ENCODE measurements around the gene AK4.
"Not testable (repeated sequence)": the region's sequence is repeated elsewhere in the genome, so short reads cannot be mapped to it uniquely, and the experiment has no call there.

Gene AK4

DNA sequence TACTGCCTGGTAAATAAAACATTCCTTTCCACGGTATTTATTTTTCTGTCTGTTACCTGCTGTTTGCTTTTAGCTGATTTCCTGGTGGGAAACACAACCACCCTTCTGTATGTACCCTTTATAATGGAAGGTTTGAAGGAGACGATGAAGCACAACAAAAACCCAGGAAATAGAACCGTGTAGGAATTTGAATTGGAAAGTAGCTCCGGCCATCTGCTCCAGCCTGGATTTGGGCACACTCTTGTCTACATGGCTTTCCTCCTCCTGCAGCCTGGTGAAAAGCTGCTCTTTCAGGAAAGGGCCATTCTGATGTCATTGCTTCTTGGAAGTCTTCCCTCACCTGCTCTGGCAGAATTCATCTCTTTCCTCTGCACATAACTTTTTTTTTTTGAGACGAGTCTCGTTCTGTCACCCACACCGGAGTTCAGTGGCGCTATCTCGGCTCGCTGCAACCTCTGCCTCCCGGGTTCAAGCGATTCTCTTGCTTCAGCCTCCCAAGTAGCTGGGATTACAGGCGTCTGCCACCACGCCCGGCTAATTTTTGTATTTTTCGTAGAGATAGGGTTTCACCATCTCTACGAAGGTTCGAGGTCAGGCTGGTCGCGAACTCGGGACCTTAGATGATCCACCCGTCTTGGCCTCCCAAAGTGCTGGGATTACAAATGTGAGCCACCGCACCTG is 2.7 kb downstream of the AK4 start:
- DNase-seq (ENCODE audit: low read depth) = no peak

DNA sequence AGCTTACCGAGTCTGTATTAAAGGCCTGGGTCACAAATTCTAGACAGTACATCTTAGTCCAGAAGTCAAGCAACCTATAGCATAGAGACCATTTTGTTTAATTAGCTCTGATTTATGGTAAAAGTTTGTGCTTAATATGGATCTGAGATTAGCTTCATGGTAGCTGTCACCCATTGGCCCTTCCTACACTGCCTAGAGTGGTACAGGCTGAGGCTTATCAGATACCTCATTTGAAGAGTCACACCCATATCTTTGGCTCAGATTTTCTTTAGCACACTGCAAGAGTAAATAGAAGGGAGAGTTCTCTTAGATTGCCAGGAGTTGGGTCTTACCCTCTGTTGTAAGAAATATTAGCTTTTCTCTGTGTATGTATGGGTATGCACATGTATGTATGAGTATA is 3.6 kb downstream of the AK4 start:
- no peak for DNase-seq (ENCODE audit: low read depth)

DNA sequence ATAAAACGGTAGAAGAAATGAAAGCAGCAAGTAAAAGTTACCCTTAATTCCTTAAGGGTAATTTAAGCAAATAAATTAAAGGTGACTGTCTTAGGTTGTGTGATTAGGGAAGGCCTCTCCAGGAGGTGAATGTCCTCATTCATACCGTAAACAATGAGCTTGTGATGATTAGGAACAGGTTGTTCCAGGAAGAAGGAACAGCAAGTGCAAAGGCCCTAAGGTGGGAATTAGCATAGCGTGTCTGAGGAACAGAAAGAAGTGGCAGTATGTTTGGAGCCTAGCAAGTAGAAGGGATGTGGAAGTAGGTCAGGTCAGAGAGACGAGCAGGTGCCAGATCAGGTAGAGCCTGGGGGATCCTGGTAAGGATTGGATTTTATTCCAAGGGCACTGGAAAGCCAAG is 5.6 kb downstream of the AK4 start:
- DNase-seq (ENCODE audit: low read depth) = no peak

DNA sequence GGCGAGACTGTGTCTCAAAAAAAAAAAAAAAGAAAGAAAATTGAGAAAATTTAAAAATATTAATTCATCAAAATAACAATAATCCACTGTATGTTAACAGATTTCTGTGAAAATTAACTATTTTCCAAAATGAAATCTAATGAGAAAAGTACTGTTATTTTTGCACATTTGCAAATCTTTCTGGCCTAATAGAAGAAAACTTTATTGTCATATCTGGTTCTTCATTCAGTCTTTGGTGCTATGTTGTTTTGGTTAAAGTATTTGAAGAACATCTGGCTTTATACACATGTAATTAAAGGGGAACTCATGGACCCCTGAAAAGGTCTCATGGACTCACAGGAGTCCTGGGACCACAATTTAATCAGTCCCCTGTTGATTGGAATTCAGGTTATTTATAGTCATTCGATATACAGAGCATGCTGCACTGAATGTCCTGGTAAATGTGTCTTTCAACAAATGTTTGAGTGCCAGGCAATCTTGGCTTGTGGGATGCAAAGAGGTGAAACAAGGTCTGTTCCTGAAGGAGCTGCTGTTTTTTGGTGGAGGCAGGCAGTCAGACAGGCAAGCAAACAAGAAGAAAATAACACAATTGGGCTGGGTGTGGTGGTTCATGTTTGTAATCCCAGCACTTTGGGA is 9.0 kb downstream of the AK4 start:
- no peak for DNase-seq (ENCODE audit: low read depth)

DNA sequence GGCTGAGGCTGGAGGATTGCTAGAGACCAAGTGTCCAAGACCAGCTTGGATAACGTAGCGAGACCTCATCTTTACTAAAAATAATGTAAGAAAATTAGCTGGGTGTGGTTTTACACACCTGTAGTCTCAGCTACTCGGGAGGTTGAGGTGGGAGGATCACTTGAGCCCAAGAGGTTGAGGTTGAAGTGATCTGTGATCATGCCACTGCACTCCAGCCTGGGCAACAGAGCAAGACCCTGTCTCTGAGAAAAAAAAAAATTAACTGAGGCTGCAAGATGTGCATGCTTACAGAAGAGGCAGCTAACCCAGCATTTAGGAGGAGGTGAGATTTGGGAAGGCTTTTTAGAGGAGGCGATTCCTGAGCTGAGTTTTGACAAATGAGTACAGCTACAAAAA is 9.5 kb downstream of the AK4 start:
- DNase-seq (ENCODE audit: low read depth) = no peak

DNA sequence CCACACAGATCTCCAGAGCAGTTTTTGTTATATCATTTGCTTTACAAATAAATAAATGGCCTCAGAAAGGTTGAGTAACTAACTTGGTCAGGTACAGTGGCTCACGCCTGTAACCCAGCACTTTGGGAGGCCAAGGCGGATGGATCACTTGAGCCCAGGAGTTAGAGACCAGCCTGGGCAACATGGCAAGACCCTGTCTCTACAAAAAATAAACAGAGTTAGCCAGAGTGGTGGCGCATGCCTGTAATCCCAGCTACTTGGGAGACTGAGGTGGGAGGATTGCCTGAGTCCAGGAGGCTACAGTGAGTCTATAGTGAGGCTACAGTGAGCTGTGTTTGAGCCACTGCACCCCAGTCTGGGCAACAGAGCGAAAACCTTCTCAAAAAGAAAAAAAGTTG is 11.3 kb downstream of the AK4 start:
- not testable (repeated sequence) for DNase-seq (ENCODE audit: low read depth)

DNA sequence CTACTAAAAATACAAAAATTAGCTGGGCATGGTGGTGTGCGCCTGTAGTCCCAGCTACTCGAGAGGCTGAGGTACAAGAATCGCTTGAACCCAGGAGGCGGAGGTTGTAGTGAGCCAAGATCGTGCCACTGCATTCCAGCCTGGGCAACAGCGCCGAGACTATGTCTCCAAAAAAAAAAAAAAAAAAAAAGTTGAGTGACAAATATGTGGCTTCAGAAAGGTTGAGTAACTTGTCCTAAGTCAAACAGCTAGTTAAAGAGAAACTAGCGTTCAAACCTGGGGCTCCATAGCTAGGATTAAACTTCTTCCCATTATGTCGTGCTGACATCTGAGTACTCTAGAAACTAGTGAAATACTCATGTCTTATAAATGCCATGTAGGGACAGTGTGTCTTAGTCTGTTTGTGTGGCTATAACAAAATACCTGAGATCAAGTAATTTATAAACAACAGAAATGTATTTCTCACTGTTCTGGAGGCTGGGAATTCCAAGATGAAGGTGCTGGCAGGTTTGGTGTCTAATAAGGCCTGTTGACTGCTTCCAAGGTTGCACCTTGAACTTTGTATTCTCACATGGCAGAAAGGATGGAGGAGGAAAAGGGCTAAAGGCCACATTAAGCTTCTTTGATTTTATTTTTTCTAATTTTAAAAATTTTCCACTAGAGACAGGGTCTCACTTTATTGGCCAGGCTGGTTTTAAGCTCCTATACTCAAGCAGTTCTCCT is 12.0 kb downstream of the AK4 start:
- DNase-seq (ENCODE audit: low read depth) = no peak

DNA sequence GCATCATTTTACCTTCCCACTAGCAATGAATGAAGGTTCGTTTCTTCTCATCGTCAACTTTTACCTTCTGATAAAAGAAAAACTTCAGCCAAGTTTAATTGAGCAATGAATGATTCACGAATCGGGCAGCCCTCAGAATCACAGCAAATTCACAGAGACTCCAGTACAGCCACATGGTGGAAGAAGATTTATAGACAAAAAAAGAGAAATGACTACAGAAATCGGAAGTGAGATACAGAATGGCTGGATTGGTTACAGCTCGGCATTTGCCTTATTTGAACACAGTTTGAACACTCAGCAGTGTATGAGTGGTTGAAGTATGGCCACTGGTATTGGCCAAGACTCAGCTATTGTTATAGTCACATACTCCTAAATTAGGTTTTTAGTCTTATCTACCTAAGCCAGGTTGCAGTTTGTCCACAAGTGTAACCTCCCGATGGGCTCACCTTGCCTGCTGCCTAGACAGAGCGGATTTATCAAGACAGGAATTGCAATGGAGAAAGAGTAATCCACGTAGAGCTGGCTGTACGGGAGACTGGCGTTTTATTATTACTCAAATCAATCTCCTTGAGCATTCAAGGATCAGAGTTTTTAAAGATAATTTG is 15.3 kb downstream of the AK4 start:
- DNase-seq (ENCODE audit: low read depth) = no peak

DNA sequence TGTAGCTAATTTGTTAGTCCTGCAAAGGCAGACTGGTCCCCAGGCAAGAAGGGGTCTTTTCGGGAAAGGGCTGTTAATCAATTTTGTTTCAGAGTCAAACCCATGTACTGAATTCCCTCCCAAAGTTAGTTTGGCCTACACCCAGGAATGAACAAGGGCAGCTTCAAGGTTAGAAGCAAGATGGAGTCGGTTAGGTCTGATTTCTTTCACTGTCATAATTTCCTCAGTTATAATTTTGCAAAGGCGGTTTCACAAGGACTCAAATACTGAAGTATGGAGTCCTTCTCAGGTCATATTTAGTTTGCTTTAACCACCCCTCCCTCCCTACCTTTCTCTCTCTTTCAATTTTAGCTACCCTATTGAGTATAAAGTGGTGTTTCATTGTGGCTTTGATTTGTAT is 16.1 kb downstream of the AK4 start:
- not testable (repeated sequence) for DNase-seq (ENCODE audit: low read depth)

DNA sequence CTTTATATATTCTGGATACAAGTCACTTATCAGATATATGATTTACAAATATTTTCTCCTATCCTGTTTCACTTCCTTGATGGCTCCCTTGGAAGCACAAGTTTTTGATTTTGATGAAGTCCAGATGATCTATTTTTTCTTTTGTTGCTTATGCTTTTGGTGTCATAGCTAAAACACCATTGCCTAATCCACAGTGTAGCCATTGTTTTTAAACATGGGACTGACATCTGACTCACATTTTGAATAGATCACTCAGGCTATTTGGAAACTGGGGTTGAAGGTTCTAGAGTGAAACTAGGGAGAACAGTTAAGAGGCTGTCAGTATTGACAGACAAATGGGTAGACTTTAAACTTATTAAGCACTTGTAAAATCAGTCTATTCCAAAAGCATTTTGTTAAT is 16.6 kb downstream of the AK4 start:
- peak; percentile 35 for DNase-seq (ENCODE audit: low read depth)

DNA sequence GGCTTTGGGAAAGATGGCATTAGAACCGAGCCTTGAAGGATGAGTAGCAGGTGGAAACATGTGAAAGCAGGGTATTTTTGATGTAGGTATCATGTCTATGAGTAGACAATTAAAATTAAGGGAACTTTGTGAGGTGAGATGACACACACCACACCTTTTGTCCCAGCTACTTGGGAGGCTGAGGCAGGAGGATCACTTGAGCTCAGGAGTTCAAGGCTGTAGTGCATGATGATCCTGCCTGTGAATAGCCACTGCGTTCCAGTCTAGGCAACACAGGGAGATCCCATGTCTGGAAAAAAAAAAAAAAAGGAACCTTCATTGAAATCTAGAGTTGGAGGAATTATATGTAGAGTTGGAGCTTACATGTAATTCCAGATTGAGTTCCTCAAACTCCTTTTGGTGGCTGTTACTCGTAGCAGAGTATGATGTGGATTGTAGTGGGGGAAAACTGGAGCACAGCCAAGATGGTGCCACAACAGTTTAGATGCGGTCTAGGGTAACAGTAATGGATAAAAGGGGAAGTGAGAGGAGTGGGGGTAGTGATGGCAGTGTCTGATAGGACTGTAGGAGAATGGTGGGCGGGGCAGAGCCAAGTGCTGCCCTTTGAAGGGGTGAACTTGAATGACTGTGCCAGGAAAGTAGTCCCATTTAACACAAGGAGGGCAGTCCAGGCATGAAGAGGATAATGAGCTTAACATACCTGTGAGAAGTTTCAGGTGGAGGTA is 17.4 kb downstream of the AK4 start:
- no peak for DNase-seq (ENCODE audit: low read depth)

DNA sequence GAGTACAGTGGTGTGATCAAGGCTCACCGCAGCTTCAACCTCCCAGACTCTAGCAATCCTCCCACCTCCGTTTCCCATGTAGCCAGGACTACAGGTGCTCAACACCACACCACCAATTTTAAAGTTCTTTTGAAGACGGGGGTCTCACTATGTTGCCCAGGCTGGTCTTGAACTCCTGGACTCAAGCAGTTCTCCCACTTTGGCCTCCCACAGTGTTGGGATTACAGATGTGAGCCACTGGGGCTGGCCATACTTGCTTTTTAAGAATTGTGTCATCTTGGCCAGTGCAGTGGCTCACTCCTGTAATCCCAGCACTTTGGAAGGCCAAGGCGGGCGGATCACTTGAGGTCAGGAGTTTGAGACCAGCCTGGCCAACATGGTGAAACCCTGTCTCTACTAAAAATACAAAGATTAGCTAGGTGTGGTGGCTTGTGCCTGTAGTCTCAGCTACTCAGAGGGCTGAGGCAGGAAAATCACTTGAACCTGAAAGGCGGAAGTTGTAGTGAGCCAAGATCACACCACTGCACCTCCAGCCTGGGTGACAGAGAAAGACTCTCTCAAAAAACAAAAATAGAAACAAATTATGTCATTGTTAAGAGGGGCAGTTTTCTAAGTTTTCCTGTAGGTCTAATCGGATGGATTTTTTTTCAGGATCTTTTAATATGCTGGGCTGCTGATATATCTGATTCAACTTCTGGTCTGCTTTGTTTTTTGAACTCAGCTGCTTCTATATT is 18.7 kb downstream of the AK4 start:
- no peak for DNase-seq (ENCODE audit: low read depth)

DNA sequence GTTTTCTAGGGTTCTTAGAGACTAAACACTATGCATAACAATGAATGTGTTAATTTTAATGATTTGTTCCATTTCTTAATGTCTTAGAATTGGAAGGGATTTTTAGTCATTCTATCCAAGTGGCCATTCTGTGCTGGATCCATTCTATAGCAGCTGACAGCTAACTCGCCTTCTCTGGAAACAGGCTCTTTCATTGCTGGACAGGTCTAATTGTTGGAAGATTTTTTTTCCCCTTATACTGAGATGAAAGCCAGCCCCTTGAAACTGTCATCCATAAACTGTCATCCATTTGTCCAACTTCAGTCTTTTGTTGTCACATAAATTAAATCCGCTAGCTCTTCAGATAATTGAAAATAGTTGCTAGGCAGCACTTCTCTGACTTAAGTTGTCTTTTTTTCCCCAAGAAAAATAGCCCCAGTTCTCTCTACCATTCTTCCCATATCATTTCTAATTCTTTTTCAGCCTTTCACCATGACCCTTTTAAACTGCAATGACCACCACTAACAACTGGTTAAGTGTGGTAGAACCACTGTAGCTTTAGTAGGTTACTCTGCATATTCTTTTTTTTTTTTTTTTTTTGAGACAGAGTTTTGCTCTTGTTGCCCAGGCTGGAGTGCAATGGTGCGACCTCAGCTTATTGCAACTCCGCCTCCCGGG is 19.7 kb downstream of the AK4 start:
- DNase-seq (ENCODE audit: low read depth) = no peak

DNA sequence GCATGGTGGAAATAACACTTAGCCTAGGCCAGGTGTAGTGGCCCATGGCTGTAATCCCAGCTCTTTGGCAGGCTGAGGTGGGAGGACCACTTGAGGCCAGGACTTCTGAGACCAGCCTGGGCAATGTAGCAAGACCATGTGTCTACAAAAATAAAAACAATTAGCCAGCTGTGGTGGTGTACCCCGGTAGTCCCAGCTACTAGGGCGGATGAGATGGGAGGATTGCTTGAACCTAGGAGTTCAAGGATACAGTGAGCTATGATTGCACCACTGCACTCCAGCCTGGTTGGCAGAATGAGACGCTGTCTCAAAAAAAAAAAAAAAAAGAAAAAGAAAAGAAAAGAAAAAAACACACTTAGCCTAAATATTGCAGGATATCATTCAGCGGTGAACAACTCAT is 20.9 kb downstream of the AK4 start:
- DNase-seq (ENCODE audit: low read depth) = no peak

DNA sequence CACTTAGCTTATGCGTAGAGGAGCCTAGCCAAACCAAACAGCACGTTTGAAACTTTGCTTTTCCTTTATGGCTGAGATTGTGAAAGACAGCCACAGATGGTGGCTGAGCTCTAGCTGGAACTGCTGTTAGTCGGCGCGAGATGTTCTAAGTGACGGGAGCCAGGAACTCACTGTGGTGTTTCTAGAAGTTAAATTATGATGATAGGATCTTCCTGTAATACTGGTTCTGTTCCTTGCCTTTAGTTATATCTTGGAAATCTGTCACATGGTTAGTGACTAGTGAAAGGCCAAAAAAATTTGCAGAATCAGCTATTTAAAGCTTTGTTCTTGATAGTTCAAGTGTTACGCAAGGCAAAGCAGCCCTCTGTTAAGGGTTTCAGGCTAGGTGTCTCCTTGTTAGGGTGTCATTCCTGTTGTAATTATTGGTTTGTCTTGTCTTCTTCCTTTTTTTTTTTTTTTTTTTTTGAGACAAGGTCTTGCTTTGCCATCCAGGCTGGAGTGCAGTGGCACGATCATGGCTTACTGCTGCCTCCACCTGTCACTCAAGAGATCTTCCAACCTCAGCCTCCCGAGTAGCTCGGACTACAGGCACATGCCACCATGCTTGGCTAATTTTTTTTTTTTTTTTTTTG is 22.6 kb downstream of the AK4 start:
- peak; percentile 73 for DNase-seq (ENCODE audit: low read depth)

DNA sequence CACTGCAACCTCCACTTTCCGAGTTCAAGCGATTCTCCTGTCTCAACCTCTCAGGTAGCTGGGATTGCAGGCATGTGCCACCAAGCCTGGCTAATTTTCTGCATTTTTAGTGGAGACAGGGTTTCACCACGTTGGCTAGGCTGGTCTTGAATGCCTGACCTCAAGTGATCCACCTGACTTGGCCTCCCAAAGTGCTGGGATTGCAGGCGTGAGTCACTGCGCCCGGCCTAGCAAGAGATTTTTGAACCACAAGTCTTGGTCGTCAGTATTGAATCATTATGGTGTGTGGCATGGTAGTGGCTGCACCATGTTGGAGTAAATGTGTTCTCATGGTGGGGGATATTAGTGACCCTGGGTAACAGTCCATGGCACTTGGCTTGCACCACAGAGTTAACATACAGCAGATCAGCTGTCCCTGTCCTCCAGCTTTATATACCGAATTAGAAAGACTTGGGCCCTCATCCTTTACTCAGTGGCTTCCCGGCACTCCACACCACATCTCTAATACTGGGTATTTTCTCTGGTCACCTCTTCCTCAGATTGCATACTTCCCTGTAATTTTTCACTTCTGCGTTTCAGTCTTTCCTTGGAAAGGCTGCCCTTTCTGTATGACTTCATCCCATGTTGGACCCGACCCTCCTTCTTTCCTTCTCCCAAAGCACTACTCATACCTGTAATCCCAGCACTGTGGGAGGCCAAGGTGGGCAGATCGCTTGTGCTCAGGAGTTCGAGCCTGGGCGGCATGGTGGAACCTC is 25.1 kb downstream of the AK4 start:
- DNase-seq (ENCODE audit: low read depth) = no peak

DNA sequence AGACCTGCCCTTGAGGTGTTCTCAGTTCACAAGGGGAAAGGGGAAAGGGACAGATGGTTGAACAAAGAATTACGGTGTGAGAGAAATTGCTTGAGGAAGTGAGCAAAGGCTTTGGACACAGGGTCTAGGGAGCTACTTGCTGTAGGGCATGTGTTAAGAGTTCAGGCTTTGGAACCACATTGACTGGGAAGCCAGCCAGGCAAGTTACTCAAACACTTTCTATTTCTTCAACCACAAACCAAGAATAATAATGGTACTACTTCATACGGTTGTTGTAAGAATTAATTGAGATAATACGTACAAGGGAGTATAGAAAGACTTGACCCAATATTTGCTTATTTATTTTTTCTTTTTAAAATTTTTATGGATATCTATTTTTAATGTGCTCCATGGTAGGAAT is 26.6 kb downstream of the AK4 start:
- DNase-seq (ENCODE audit: low read depth) = peak; percentile 99

DNA sequence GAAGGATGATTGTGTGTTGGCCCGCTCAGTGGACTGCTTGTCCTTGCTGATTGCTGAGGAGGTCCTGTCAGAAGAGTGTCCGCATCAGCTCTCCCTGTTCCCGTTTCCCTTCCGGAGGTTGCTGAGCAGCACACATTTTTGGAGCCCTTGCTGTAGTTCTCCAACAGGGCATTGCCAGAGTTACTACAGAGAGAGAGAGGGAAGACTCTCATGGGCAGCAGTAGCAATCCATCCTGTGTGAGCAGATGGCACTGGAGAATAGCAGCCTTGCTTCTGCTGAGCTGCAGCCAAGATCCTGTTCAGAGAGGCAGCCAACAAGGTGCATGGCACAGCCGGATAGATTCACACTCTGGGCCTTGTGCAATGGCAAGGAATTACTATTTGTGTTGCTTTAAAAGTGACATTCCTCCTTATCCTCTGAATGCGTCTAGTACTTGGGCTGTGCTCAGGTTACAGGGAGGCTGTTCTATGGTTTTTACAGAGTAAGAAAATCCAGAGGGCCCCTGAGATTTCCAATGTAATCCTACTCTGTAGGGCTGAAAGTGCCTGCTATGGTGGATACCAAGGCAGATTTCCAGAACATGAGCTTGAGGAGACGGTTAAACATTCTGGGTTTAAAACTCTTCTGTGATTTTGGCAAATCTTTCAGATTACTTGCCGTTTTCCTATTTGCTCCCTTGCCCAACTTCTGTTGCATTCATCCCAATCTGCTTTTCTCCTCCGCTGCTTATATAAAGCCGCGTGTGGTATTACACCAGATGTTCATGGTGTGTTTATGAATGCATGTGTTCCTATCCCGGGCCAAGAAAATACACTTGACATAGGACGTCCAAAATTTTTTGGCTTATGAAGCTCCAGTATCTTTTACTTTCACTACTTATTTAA is 27.4 kb downstream of the AK4 start:
- DNase-seq (ENCODE audit: low read depth) = peak; percentile 68

DNA sequence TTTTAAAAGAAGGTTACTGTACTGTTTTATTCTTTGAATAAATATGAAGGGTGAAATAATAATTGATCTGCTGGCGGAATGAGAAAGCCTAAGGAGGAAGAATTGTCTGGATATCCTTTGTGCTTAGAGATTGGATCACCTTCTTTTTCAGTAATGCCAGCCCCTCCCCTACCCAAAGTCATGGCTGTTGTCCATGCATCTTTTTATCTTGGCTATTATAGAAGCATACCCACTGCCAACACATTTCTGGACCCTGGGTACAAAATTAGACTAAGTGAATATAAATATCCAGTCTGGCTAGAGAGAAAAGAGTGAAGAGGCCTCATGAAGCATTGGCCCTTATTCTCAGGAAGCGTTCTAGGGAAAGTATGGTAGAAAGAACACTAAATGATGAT is 28.1 kb downstream of the AK4 start:
- no peak for DNase-seq (ENCODE audit: low read depth)
